GM12891 (cell line): ENCODE data around the gene PPP1R14C.
"Not testable (repeated sequence)": the region's sequence is repeated elsewhere in the genome, so short reads cannot be mapped to it uniquely, and the experiment has no call there.

Experiments
- DNase-seq: peaks from one replicate; pipeline ENCODE4 v3.0.0; 2011; ENCODE audit warnings: low spot score; ENCODE audit not compliant: insufficient read length
- FAIRE-seq: peaks from 2 replicates; lab custom pipeline; 2011; peaks lifted over from hg19 to GRCh38; lab: Jason Lieb, UNC
- PAX5 ChIP-seq: IDR thresholded peaks from 2 replicates; pipeline ENCODE4 v1.6.1; 2011; ENCODE audit warnings: low read length, moderate library complexity, mild to moderate bottlenecking; ENCODE audit not compliant: insufficient read depth, severe bottlenecking
- POLR2A ChIP-seq: IDR thresholded peaks from 2 replicates; pipeline ENCODE4 v1.6.1; 2011; ENCODE audit warnings: low read depth, low read length, control low read depth
- POLR2AphosphoS5 ChIP-seq: IDR thresholded peaks from 2 replicates; pipeline ENCODE4 v1.6.1; 2011; ENCODE audit warnings: low read depth, low read length, control low read depth
- POU2F2 ChIP-seq: IDR thresholded peaks from 2 replicates; pipeline ENCODE4 v1.6.1; 2011; ENCODE audit warnings: low read depth, mild to moderate bottlenecking, control low read depth, low read length, moderate library complexity
- SPI1 ChIP-seq: IDR thresholded peaks from 2 replicates; pipeline ENCODE4 v1.6.1; 2011; ENCODE audit warnings: low read depth, low read length, control low read depth
- TAF1 ChIP-seq: IDR thresholded peaks from 2 replicates; pipeline ENCODE4 v1.6.1; 2011; ENCODE audit warnings: low read depth, low read length, control low read depth

Gene PPP1R14C

GRCh38 chr6:150186129-150186898, 43.5 kb downstream of the PPP1R14C start:
- TF ChIP-seq POLR2AphosphoS5: no peak
- TF ChIP-seq SPI1: no peak
- TF ChIP-seq POLR2A: no peak
- TF ChIP-seq PAX5: no peak
- no peak for TF ChIP-seq POU2F2
- DNase-seq (no peak), FAIRE-seq (no peak)

GRCh38 chr6:150187433-150187832, 44.6 kb downstream of the PPP1R14C start:
- FAIRE-seq, DNase-seq: not testable (repeated sequence)

GRCh38 chr6:150189122-150189521, 46.3 kb downstream of the PPP1R14C start:
- FAIRE-seq (no peak), DNase-seq (no peak)
- no peak for TF ChIP-seq SPI1
- no peak for TF ChIP-seq POLR2AphosphoS5
- no peak for TF ChIP-seq TAF1
- no peak for TF ChIP-seq PAX5

- DNase-seq (no peak), FAIRE-seq (no peak)
- TF ChIP-seq POLR2AphosphoS5: no peak
Measured at GRCh38 chr6:150191809-150192208, 49.0 kb downstream of the PPP1R14C start.

- FAIRE-seq (no peak), DNase-seq (no peak)
- TF ChIP-seq TAF1 (no peak), PAX5 (no peak), SPI1 (no peak), POLR2A (no peak), POLR2AphosphoS5 (no peak), POU2F2 (no peak)
Measured at GRCh38 chr6:150194195-150194594, 51.4 kb downstream of the PPP1R14C start.

GRCh38 chr6:150195996-150196417, 53.2 kb downstream of the PPP1R14C start:
- no peak for DNase-seq
- no peak for FAIRE-seq
- no peak for TF ChIP-seq TAF1
- TF ChIP-seq POU2F2: no peak
- no peak for TF ChIP-seq POLR2A
- no peak for TF ChIP-seq PAX5
- no peak for TF ChIP-seq POLR2AphosphoS5
- no peak for TF ChIP-seq SPI1

- DNase-seq (no peak), FAIRE-seq (no peak)
- TF ChIP-seq POLR2A (no peak), SPI1 (no peak), POLR2AphosphoS5 (no peak), POU2F2 (no peak), TAF1 (no peak), PAX5 (no peak)
Measured at GRCh38 chr6:150196942-150197745, 54.3 kb downstream of the PPP1R14C start.

GRCh38 chr6:150198532-150198931, 55.7 kb downstream of the PPP1R14C start:
- DNase-seq (no peak), FAIRE-seq (no peak)
- TF ChIP-seq SPI1 (no peak), TAF1 (no peak), PAX5 (no peak), POLR2A (no peak), POU2F2 (no peak), POLR2AphosphoS5 (no peak)

GRCh38 chr6:150199241-150199640, 56.4 kb downstream of the PPP1R14C start:
- DNase-seq: no peak
- FAIRE-seq: no peak
- no peak for TF ChIP-seq TAF1
- TF ChIP-seq POLR2A: no peak
- TF ChIP-seq SPI1: no peak
- TF ChIP-seq POU2F2: no peak

GRCh38 chr6:150200428-150201100, 57.7 kb downstream of the PPP1R14C start:
- no peak for TF ChIP-seq PAX5
- no peak for TF ChIP-seq TAF1
- TF ChIP-seq SPI1: no peak
- TF ChIP-seq POLR2A: no peak
- TF ChIP-seq POU2F2: no peak
- TF ChIP-seq POLR2AphosphoS5: no peak
- FAIRE-seq: no peak
- DNase-seq: no peak
